Astrocyte of the spinal cord (primary cell): ENCODE results near the gene CATSPER4.
A peak's percentile ranks its signal among the peaks of the same experiment; 100 is the strongest.

Experiments
- DNase-seq: peaks from one replicate; pipeline ENCODE4 v3.0.0; 2011; ENCODE audit warnings: low read depth, low spot score
- H3K4me3 ChIP-seq: 2 replicates; pipeline ENCODE4 v1.5.1; 2011; ENCODE audit warnings: low read depth, mild to moderate bottlenecking, low read length, moderate library complexity
- in situ Hi-C: cut with HindIII; loops from 2 replicates; pipeline ENCODE4 v1.10.0; 2017; ENCODE audit warnings: low sequenced_read_pairs
- TF ChIP-seq, protein P1 (sequence below): IDR thresholded peaks from 2 replicates; pipeline ENCODE4 v1.5.1; 2012; ENCODE audit warnings: low read depth, mild to moderate bottlenecking, low read length, inconsistent platforms

The CATSPER4 gene

GRCh38 chr1:26160527-26161414 lies 29.6 kb upstream of the CATSPER4 start:
- H3K4me3 ChIP-seq: no peak overlapping the region
- no peak for DNase-seq

DNA sequence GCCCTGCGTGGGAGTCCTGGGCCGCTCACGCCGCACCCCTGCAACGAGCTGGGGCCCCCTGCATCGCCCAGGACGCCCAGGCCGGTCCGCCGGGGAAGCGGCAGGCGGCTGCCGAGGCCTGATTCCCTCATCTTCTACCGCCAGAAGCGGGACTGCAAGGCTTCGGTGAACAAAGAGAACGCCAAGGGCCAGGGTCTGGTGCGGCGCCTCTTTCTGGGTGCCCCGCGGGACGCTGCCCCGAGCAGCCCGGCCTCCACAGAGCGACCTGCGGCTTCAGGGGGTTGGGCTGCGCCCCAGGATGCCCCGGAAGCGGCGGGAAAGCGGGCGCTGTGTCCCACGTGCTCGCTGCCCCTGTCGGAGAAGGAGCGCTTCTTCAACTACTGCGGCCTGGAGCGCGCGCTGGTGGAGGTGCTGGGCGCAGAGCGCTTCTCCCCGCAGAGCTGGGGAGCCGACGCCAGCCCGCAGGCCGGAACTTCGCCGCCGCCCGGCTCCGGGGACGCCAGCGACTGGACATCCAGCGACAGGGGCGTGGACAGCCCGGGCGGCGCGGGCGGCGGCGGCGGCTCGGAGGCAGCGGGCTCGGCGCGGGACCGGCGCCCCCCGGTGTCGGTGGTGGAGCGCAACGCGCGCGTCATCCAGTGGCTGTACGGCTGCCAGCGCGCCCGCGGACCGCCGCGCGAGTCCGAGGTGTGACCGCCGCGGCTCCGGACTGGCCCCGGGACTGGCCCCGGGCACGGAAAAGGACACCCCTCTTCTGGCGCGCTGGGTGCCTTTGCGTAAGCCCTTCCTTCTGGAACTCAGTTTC lies 28.8 kb upstream of the CATSPER4 start:
- H3K4me3 ChIP-seq: peak overlapping the region; percentile 18
- TF ChIP-seq, protein P1, sequence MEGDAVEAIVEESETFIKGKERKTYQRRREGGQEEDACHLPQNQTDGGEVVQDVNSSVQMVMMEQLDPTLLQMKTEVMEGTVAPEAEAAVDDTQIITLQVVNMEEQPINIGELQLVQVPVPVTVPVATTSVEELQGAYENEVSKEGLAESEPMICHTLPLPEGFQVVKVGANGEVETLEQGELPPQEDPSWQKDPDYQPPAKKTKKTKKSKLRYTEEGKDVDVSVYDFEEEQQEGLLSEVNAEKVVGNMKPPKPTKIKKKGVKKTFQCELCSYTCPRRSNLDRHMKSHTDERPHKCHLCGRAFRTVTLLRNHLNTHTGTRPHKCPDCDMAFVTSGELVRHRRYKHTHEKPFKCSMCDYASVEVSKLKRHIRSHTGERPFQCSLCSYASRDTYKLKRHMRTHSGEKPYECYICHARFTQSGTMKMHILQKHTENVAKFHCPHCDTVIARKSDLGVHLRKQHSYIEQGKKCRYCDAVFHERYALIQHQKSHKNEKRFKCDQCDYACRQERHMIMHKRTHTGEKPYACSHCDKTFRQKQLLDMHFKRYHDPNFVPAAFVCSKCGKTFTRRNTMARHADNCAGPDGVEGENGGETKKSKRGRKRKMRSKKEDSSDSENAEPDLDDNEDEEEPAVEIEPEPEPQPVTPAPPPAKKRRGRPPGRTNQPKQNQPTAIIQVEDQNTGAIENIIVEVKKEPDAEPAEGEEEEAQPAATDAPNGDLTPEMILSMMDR: peak; percentile 2
- in situ Hi-C loops: no loop called here
- peak; percentile 33 for DNase-seq

More at GRCh38 chr1:26160527-26161414, 29.6 kb upstream of the CATSPER4 start:
- TF ChIP-seq, protein P1: no peak
- in situ Hi-C loops: no loop called here

DNA sequence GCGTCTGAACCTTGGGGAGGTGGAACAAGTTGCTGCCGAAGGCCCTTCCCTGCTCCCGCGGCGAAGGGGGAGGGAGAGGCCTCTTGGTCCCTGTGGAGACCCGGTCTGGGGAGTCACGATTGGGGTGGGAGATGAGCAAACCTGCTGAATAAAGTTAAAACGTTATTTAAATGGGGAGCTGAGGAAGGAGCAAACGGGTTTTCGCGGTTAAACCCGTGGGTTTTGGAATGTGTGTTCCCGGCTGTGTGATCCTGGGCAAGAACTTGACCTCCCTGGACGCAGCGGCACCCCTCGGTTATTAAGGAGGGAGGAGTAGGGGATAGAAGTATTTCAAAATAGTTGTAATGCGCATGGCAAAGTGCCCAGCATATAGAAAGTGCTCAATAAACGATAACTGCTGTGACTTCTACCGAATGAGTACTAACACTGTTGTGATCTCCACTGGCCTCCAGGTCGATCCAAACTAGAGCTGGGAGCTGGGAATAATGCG lies 28.1 kb upstream of the CATSPER4 start:
- TF ChIP-seq, protein P1: no peak
- DNase-seq: no peak
- no peak overlapping the region for H3K4me3 ChIP-seq
- in situ Hi-C loops: no loop called here

GRCh38 chr1:26163684-26164035 lies 26.7 kb upstream of the CATSPER4 start:
- TF ChIP-seq, protein P1: no peak
- no peak for DNase-seq
- no peak overlapping the region for H3K4me3 ChIP-seq
- in situ Hi-C loops: no loop called here

- in situ Hi-C loops: no loop called here
- DNase-seq: no peak
- H3K4me3 ChIP-seq: peak overlapping the region; percentile 24
- TF ChIP-seq, protein P1: peak; percentile 46
These were observed 26.2 kb upstream of the CATSPER4 start for GRCh38 chr1:26164036-26164860.
